GM13977 (cell line): ENCODE results near the gene RC3H2.
A peak's percentile ranks its signal among the peaks of the same experiment; 100 is the strongest.

Experiments used
- DNase-seq: peaks from one replicate; pipeline ENCODE4 v3.0.0; 2012; ENCODE audit warnings: low spot score
- CTCF ChIP-seq: IDR thresholded peaks from 2 replicates; pipeline ENCODE4 v1.5.1; 2012; ENCODE audit warnings: mild to moderate bottlenecking, control low read depth; ENCODE audit not compliant: insufficient read depth; ENCODE audit errors: extremely low read depth, missing control alignments
- in situ Hi-C: fragments of 300-500 bp; cut with MboI; formaldehyde crosslinking; loops from one replicate; pipeline ENCODE4 v1.12.0; 2022; ENCODE audit warnings: low sequenced_read_pairs, low pct_unique_long_range_greater_than_20kb, mixed read lengths, inconsistent platforms; ENCODE audit not compliant: unreplicated experiment

Gene RC3H2

DNA sequence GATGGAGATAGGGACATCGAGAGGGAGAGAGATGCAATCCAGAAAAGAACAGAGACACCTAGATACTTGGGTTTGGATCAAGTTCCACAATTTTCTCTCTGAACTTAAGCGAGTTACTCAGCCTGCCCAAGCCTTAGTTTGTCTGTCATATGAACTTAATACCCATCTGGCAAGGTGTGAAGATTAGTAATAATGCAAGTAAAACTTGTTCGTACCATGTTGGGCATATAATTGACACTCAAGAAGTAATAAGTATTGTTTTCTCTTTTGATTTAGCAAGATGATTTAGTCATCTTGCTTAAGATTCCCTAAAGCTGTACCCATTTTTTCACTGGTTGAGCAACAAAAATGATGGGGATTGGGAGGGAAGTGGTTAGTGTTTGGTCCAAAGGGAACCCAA lies 43.2 kb upstream of the RC3H2 start:
- no peak for DNase-seq
- TF ChIP-seq CTCF = no peak
- in situ Hi-C loops = no loop called here

DNA sequence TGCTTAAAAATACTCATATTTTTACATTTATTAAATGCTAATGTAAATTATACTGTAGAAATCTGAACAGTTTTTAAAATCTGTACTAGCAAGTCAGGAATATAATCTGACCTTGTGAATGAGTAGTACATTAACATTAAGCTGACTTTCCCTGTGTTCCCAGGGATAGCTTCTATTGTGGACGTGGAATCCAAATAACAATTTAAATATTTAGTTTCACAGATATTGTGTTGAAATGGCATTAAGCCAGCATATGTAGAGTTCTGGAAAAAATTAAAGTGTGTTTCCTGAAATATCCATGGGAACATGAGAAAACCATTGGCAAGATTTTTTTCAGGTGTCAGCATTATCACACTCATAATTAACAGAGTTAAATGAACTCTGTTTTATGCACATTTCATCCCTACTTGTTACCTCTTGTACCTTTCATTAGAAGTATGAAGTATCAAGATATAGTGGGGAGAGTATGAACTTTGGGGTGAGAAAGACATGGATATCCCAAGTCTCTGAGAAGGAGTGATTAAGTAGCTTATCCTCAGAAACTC lies 41.4 kb upstream of the RC3H2 start:
- in situ Hi-C loops = no loop called here
- no peak for TF ChIP-seq CTCF

GRCh38 chr9:122944960-122945888 lies 40.1 kb upstream of the RC3H2 start:
- TF ChIP-seq CTCF = no peak
- in situ Hi-C loops = no loop called here
- no peak for DNase-seq

More for the DNA sequence above, 41.4 kb upstream of the RC3H2 start:
- no peak for DNase-seq

DNA sequence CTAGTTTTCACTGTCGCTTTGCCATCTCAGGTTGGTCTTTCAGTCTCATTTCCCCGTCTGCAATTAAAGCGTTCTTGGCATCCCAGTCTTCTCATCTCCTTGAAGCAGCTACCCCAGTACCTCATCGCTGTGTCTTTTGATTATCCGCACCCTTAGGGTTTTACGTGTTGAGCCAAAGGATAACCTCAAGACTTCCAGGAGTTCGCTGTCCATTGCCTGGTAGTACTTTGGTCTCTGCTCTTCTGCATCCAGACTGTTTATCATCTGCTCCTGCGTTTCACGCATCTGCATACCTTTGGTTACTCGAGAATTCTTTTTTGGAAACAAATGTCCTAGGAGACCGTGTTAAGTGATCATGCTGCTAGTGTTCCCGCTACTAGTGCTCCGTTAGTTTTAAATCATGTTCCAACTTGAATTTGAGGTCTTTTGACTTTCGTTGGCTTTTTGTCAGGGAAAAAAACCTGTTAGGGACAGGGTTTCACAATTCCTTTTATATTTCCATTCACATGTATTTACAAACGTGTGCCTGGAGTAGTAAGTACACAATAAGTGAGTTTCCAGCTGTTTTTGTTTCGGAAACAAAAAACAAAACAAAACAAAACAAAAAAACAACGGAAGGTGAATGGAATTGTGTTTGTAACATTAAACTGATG lies 36.5 kb upstream of the RC3H2 start:
- in situ Hi-C loops = no loop called here
- DNase-seq = no peak
- TF ChIP-seq CTCF = no peak

- TF ChIP-seq CTCF = no peak
- peak; percentile 98 for DNase-seq
- in situ Hi-C loops = no loop called here
These were observed 35.8 kb upstream of the RC3H2 start, which contains the start of gene RABGAP1 for GRCh38 chr9:122940749-122941581. Gene RABGAP1 (plus strand): TSS chr9:122941020. CDS start chr9:122957060, 16,040 bp downstream.

- no peak for DNase-seq
- no peak for TF ChIP-seq CTCF
- in situ Hi-C loops = no loop called here
These were observed 35.2 kb upstream of the RC3H2 start for GRCh38 chr9:122940454-122940748.
